GM19193 (cell line): ENCODE data around the gene DENND4B.

Experiments used
- POLR2A ChIP-seq: IDR thresholded peaks from 4 replicates; pipeline ENCODE4 v1.6.1; 2011; ENCODE audit not compliant: insufficient read depth, insufficient read length; ENCODE audit errors: extremely low read depth

DENND4B gene, protein sequence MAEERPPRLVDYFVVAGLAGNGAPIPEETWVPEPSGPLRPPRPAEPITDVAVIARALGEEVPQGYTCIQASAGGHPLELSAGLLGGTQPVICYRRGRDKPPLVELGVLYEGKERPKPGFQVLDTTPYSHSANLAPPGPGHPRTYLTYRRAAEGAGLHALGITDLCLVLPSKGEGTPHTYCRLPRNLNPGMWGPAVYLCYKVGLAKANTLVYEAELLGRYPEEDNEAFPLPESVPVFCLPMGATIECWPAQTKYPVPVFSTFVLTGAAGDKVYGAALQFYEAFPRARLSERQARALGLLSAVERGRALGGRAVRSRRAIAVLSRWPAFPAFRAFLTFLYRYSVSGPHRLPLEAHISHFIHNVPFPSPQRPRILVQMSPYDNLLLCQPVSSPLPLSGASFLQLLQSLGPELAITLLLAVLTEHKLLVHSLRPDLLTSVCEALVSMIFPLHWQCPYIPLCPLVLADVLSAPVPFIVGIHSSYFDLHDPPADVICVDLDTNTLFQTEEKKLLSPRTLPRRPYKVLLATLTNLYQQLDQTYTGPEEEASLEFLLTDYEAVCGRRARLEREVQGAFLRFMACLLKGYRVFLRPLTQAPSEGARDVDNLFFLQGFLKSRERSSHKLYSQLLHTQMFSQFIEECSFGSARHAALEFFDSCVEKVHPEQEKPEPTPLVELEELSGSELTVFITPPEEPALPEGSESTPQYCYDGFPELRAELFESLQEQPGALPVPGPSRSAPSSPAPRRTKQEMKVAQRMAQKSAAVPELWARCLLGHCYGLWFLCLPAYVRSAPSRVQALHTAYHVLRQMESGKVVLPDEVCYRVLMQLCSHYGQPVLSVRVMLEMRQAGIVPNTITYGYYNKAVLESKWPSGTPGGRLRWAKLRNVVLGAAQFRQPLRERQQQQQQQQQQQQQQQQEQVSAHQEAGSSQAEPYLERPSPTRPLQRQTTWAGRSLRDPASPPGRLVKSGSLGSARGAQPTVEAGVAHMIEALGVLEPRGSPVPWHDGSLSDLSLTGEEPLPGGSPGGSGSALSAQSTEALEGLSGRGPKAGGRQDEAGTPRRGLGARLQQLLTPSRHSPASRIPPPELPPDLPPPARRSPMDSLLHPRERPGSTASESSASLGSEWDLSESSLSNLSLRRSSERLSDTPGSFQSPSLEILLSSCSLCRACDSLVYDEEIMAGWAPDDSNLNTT (N-terminal part only)

DNA sequence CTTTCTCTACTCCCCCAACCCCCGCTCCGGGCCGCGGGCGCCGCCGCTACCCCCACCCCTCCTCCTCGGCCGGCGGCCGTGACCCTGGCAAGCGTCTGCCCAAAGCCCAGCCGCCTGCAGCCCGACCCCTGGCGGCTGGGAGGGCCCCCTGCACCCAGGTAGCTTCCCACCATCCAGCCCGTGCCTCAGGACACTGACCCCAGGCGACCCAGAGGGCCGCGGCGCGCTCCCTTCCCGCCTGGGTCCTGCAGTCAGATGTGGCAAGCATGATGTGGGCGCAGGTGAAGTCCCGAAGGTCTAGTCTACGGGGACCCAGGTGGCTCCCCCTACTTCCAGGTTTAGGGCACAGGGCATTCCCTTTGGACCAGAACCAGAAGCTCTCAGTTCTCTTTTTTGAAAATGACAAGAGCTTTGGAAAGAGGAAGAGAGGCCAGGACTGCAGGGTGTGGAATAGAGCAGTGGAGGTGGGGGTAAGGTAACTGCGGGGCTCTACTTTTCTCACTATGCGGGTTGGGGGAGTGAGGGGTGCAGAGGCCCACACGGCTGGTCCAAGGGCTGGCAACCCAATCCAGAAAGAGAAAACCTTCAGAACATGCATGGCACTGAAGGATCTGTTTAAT is at the start of gene DENND4B:
TSS of gene DENND4B (minus strand) at position 97 of the 620 bp plus-strand sequence. CDS start 2,344 bp downstream, outside the sequence.
- peak; percentile 54 for TF ChIP-seq POLR2A

DNA sequence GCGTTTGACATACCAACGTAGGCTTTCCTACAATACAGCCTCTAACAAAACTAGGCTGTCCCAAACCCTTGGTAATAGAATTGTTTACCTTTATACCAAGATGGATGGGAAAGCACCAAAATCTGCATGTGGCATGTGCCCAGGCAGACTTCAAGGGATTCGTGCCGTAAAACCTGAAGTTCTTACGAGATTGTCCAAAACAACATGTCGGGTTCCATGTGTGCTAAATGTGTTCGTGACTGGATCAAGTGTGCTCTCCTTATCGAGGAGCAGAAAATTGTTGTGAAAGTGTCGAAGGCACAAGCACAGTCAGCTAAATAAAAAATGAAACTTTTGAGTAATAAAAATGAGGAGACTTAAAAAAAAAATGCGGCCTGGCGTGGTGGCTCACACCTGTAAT is 49.1 kb upstream of the DENND4B start:
- TF ChIP-seq POLR2A: no peak

DNA sequence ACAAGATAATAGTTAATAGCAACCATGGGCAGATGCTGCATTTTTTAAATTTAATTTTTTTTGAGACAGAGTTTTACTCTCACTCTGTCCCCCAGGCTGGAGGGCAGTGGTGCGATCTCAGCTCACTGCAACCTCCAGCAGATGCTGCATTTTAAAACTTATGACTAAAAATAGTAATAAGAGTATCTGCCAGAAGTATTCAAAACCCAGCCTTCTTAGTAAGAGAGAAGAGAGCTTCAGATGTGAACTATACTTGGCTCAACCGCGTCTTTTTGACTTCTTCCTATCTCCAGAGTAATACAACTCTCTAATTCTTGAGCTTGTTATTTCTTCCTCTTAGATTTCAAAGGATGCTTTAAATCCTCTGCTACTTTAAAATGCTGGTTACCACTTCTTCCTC is 48.7 kb upstream of the DENND4B start:
- TF ChIP-seq POLR2A: no peak

DNA sequence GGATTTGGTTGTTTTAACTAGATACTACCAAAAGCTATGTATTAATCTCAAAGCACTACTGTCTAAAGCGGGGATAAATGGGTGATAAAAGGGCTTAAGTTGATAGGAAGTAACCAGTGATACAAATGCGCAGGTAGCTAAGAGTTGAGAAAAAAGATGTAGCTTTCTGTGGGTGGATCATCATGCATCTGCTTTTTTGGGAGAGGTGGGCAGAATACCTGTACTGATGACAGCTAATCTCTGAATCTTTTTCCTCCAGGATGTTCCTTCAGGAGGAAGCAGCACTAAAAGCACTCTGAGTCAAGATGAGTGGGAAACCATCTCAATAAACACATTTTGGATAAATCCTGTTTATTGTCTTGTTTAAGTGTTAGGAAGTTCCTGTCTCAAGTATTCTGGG is 45.3 kb upstream of the DENND4B start:
- no peak for TF ChIP-seq POLR2A

DNA sequence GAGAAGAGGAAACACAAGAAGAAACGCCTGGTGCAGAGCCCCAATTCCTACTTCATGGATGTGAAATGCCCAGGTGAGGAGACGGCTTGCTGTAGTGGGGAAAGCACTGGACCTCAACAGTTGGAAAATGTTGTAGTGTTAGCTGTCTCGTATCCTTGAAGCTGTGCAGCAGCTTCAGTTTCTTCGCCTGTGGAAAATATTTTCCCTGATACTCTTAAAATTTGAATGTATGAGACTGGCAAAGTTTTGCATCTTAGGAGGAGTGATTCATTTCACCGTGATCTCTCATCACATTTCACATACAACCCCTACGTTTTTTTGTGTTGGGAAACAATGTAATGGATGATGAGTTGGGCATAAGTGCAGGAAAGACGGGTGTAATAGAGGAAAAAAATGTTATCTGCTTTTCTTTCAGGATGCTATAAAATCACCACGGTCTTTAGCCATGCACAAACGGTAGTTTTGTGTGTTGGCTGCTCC is 44.7 kb upstream of the DENND4B start:
- no peak for TF ChIP-seq POLR2A

DNA sequence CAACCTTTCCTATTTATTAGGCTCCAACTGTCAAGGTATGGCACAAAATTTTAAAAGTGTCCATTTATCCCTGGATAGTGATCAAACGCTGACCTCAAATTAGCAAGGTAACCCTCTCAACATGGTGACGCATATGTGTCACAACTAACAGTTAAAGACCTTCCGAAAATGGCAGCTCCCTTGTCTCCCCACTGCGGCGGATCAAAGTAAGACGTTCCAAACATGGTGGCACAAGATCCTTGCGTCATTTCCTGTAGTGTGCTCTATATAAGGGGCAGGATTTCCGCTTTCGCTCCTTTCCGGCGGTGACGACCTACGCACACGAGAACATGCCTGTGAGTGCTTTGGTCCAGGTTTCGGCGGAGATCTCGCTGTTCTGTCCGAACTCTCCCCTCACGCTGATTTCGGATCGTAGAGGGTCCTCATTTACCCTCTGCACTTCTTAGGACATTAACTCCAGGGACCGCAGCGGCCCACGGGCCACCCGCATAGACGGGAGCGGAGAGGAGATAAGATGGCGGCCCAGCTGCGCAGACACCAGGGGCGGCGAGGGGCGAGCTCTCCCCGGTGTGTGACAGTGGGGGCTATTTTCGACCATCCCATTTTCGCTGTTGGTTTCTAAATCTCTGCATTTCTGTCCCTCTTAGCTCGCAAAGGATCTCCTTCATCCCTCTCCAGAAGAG is 44.1 kb upstream of the DENND4B start, which contains the start of gene RPS27:
TSS of gene RPS27 (plus strand) at position 295 of the 683 bp plus-strand sequence. CDS start at position 330, 35 bp downstream.
- TF ChIP-seq POLR2A: peak; percentile 100

DNA sequence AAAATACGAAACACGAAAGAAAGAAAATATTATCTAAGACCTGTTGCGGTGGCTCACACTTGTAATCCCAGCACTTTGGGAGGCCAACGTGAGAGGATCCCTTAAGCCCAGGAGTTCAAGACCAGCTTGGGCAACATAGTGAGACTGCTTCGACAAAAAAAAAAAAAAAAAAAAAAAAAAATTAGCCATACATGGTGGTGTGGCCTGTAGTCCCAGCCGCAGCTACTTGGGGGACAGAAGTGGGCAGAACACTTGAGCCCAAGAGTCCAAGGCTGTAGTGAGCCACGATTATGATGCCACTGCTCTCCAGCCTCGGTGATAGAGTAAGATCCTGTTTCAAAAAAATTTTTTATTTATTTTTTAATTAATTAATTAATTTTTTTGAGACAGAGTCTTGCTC is 41.1 kb upstream of the DENND4B start:
- TF ChIP-seq POLR2A: no peak

DNA sequence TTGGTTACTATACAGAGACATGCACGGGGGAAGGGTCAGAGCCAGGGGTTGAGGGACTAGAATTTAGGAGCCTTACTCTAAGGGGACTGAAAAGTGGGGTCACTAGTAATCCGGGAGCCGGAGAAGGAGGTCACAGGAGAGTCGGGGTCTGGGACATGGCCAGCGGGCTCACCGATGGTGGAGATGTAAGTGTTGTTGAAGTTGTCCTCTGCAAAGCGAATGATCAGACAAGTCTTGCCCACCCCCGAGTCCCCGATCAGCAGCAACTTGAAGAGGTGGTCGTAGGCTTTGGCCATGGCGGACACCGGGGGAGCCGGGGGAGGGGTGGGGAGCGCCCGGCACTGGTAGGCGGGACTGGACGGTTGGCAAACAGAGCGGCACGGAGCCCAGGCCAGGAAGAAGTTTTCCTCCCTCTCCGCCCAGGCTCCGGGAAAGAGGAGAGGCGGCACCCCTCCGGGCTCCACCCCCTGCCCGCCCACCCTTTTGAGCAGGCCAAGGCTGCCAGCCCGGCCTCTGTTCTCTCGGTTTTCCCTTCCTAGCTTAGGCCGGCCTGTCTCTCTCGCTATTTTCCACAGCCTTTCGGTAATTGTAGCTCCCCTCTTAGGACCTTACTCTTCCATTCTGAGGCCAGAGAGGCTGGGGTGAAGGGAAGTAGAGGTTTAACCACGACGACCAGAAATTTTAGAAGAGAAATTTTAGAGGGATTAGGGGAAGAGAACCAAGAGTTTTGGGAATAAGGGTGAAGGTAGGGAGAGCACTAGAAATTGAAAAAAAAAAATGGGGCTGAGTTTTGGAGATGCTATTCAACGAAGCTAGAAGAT is 39.6 kb upstream of the DENND4B start, which contains the start of gene RAB13:
TSS of gene RAB13 (minus strand) at position 399 of the 821 bp plus-strand sequence. CDS start at position 296, 103 bp downstream.
- TF ChIP-seq POLR2A: no peak

DNA sequence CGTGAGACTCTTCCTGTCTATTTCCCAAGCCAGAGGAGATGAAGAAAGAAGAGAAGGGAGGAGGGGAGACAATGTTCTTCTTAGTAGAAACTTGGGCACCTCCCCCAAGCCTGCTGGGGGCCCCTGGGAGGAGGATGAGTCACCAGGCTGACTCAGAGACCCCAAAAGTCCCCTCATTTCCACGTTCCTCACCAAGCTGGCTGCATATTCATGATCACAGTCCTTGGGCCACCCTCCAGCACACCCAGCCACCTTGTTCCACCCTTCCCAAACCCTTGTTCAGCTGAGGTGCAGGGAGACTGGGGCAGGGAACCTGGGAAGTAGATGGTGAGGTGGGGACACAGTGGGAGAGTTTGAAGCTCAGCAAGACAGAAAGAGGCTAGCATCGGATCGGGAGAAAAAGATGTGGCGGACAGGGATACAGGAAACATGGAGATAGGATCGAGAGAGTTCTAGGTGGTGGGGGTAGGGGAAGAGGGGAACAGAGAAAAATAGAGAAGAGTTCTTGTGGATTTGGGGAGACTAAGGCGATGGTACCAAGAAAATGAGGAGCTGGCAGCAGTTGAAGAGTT is 38.9 kb upstream of the DENND4B start:
- TF ChIP-seq POLR2A: peak; percentile 37

DNA sequence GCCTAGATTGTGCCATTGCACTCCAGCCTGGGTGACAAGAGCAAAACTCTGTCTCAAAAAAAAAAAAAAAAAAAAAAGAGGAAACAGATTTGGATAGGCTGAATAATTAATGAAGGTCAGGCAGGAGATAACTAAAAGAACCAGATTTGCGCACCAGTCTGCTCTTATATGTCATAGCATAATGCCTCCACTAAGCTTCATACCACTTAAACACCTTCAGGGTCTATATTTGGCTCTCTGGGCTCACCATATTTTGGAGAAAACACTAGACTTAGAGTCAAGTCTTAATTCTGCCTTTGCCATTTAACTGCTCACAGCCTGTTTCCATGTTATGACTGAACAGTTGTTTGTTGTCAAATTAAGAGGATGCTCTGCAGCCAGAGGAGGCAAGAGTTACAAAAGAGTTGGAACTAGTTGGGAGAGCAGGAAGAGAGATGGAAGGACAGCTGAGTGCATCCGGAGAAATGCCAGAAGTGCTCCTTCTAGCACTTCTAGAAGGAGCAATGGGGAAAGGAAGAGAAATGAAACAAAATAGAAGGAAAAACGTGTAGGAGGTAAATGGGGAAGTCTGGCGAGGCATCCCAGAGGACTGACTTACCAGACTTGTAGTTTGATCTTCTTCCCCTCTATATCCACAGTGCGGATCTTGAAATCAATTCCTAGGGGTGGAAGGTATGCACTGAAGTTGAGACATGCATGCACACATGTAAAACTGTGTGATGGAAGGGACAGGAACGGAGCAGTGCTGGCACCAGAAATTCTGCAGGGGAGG is 37.8 kb upstream of the DENND4B start:
- no peak for TF ChIP-seq POLR2A

DNA sequence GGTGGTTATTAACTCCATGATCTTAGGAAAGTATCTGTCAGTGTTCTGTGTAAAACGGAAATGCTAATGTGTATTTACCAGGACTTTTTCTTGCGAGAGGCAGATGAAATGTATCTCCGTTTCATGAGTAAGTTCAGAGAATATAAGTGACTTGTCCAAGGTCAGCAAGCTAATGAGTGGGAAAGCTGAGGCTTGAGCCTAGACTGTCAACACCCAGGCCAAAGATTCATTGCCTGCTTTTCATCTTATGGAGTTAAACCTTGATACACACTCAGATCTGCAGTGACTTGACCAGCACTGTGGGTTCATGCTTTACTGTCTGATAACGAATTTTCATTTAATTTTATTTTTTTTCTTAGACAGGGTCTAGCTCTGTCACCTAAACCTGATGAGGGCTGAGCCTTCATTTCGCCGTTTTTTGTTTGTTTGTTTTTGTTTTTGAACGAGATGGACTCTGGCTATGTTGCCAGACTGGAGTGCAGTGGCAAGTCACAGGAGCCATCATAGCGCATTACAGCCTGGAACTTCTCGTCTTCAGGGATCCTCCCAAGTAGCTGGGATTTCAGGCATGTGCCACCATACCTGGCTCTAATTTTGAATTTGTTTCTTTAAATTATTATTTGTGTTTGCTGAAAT is 31.9 kb upstream of the DENND4B start:
- no peak for TF ChIP-seq POLR2A
